ENCODE data around the gene NINJ1.

DNA sequence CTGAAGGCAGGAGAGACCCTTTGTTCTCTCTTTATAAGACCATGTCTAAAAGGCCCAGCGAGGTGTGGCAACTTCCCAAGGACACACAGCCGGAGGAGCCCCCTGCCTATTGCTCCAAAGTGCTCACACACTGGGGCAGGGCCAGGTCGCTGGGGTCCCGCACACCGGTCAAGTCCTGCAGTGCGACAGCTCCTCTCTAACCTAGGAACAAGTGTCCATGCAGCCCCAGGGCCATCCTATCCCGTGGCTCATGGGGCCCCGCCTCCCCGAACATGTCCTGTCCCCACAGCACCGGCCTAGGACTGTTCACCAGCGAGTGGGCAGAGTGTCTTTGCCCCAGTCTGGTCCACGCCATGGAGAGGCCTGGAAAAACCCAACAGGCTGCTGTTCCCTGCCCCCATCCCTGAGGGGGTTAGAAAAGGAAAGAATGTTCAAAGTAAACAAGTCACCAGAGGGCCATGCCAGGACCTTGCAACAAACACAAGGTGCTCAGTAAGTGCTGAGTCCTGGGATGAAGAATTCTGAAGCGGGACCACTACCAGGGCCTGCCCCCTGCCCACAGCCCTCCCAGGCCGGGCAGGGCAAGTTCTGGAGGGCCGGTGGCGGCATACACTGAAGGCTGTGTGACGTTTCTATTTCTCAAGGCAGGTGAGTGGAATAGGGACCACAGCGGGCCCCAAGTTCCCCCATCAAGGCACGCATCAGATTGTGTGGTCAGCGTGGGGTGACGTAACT lies 938 bp downstream of the NINJ1 start:
- no peak for TF ChIP-seq CTCF (conservative IDR thresholded peaks at IDR 0.05; ENCODE audit: low read depth, low read length)
- no peak for TF ChIP-seq EZH2 (IDR thresholded peaks at IDR 0.05; ENCODE audit: low read length, unreplicated experiment)
